ENCODE measurements around the gene SLC43A1. TPM values are rescaled to one million over a fixed set of nuclear protein-coding genes. Genes with fewer than 3 reads are reported as not detected.

The SLC43A1 gene
- total RNA-seq, 1 donor from 2014 or later: 5.4 TPM

GRCh38 chr11:57501953-57502352 is 13.5 kb downstream of the SLC43A1 start:
- ATAC-seq (ENCODE audit: poor library complexity): peak; percentile 3
- intact Hi-C loops (cut with DNase I): no loop called here
- no peak for DNase-seq

GRCh38 chr11:57500926-57501325 is 14.6 kb downstream of the SLC43A1 start:
- DNase-seq: no peak
- intact Hi-C loops (cut with DNase I): no loop called here
- no peak for ATAC-seq (ENCODE audit: poor library complexity)

GRCh38 chr11:57500515-57500914 is 15.0 kb downstream of the SLC43A1 start:
- peak; percentile 24 for ATAC-seq (ENCODE audit: poor library complexity)
- DNase-seq: no peak
- intact Hi-C loops (cut with DNase I): no loop called here

- DNase-seq (no peak), ATAC-seq (ENCODE audit: poor library complexity) (no peak)
- intact Hi-C loops (cut with DNase I): no loop called here
Observed at GRCh38 chr11:57499983-57500461, 15.5 kb downstream of the SLC43A1 start.

- DNase-seq: peak; percentile 98
- ATAC-seq (ENCODE audit: poor library complexity): peak; percentile 98
- intact Hi-C loops (cut with DNase I): no loop called here
Observed at GRCh38 chr11:57499413-57499982, 16.0 kb downstream of the SLC43A1 start.

GRCh38 chr11:57498540-57498939 is 17.0 kb downstream of the SLC43A1 start:
- no peak for DNase-seq
- no peak for ATAC-seq (ENCODE audit: poor library complexity)
- intact Hi-C loops (cut with DNase I): no loop called here

GRCh38 chr11:57497303-57498247 is 17.9 kb downstream of the SLC43A1 start:
- intact Hi-C loops (cut with DNase I): no loop called here
- ATAC-seq (ENCODE audit: poor library complexity) (no peak), DNase-seq (no peak)

- DNase-seq (no peak), ATAC-seq (ENCODE audit: poor library complexity) (no peak)
- intact Hi-C loops (cut with DNase I): no loop called here
Observed at GRCh38 chr11:57496109-57496820, 19.2 kb downstream of the SLC43A1 start.

GRCh38 chr11:57493507-57494503 is 21.7 kb downstream of the SLC43A1 start:
- intact Hi-C loops (cut with DNase I): loop anchor here (2.0 kb wide), 1 partner anchor 33 kb away; no protein-coding TSS in a partner anchor
- peak; percentile 74 for DNase-seq
- peak; percentile 85 for ATAC-seq (ENCODE audit: poor library complexity)

- intact Hi-C loops (cut with DNase I): loop anchor here (2.0 kb wide), 1 partner anchor 35 kb away; no protein-coding TSS in a partner anchor
- DNase-seq: peak; percentile 62
- ATAC-seq (ENCODE audit: poor library complexity): no peak
Observed at GRCh38 chr11:57491371-57492061, 24.0 kb downstream of the SLC43A1 start.

- intact Hi-C loops (cut with DNase I): no loop called here
- no peak for ATAC-seq (ENCODE audit: poor library complexity)
- DNase-seq: no peak
Observed at GRCh38 chr11:57490456-57491248, 24.9 kb downstream of the SLC43A1 start.

- intact Hi-C loops (cut with DNase I): no loop called here
- DNase-seq (no peak), ATAC-seq (ENCODE audit: poor library complexity) (no peak)
Observed at GRCh38 chr11:57487920-57488659, 27.4 kb downstream of the SLC43A1 start.

GRCh38 chr11:57487021-57487778 is 28.3 kb downstream of the SLC43A1 start:
- intact Hi-C loops (cut with DNase I): no loop called here
- DNase-seq: no peak
- no peak for ATAC-seq (ENCODE audit: poor library complexity)

- ATAC-seq (ENCODE audit: poor library complexity) (no peak), DNase-seq (no peak)
- intact Hi-C loops (cut with DNase I): no loop called here
Observed at GRCh38 chr11:57485217-57485990, 30.1 kb downstream of the SLC43A1 start.

All from Right ventricle myocardium superior (tissue), 1 donor.